ENCODE measurements around the gene PBX1. TPM values are rescaled to one million over a fixed set of nuclear protein-coding genes. Genes with fewer than 3 reads are reported as not detected.

Gene PBX1
- total RNA-seq, 1 experiment from 2014 or later = 9.8 TPM

- ATAC-seq (no peak), DNase-seq (no peak)
- CTCF ChIA-PET = no interaction called here
- no peaks in the 10 kb centered on the region for H3F3A ChIP-seq (ENCODE audit: low read length, unreplicated experiment)
- intact Hi-C loops (cut with micrococcal nuclease) = no loop called here
- H3K9me2 ChIP-seq (replicated peaks; ENCODE audit: low read length) = no peaks in the 10 kb centered on the region
- H3K27me3 ChIP-seq (ENCODE audit: low read length) = no peaks in the 10 kb centered on the region
- no peak overlapping the region for H3K9ac ChIP-seq (ENCODE audit: low read length)
- POLR2A ChIA-PET (ENCODE audit: unreplicated experiment) = no interaction called here
- peaks cover 26% of the 10 kb centered on the region for H3K4me1 ChIP-seq (ENCODE audit: insufficient read depth, low read length)
- H4K20me1 ChIP-seq (ENCODE audit: low read length) = no peaks in the 10 kb centered on the region
- H3K9me3 ChIP-seq (ENCODE audit: low read length) = no peaks in the 10 kb centered on the region
- no peak overlapping the region for H2AFZ ChIP-seq (ENCODE audit: low read length)
- H3K4me3 ChIP-seq (ENCODE audit: low read length) = no peak overlapping the region
- no peaks in the 10 kb centered on the region for H3K79me2 ChIP-seq (ENCODE audit: low read length)
- H3K36me3 ChIP-seq (ENCODE audit: low read depth, low read length) = no peaks in the 10 kb centered on the region
- BruUV-seq (replicated peaks) = no TSS peak
- no peak overlapping the region for H3K27ac ChIP-seq (ENCODE audit: low read length)
- no peak for TF ChIP-seq EZH2 (IDR thresholded peaks at IDR 0.05; ENCODE audit: low read length, unreplicated experiment)
- TF ChIP-seq CTCF (conservative IDR thresholded peaks at IDR 0.05; ENCODE audit: low read depth, low read length) = no peak
- no peak for TF ChIP-seq EZH2phosphoT487 (IDR thresholded peaks at IDR 0.05; ENCODE audit: borderline replicate concordance, low read length)
- H3K4me2 ChIP-seq (ENCODE audit: low read length) = no peak overlapping the region
Measured at GRCh38 chr1:164701189-164701761, 142.3 kb downstream of the PBX1 start.

- Histone ChIP-seq H3K79me2 (ENCODE audit: low read length) (no peaks in the 10 kb centered on the region), H3K27ac (ENCODE audit: low read length) (no peak overlapping the region), H3K9me3 (ENCODE audit: low read length) (no peaks in the 10 kb centered on the region), H3K4me2 (ENCODE audit: low read length) (no peak overlapping the region), H3K36me3 (ENCODE audit: low read depth, low read length) (no peaks in the 10 kb centered on the region), H3K27me3 (ENCODE audit: low read length) (no peaks in the 10 kb centered on the region), H3K4me3 (ENCODE audit: low read length) (no peak overlapping the region), H3K4me1 (ENCODE audit: insufficient read depth, low read length) (peaks cover 30% of the 10 kb centered on the region), H4K20me1 (ENCODE audit: low read length) (no peaks in the 10 kb centered on the region), H2AFZ (ENCODE audit: low read length) (no peak overlapping the region), H3F3A (ENCODE audit: low read length, unreplicated experiment) (peaks cover 5% of the 10 kb centered on the region), H3K9ac (ENCODE audit: low read length) (no peak overlapping the region), H3K9me2 (replicated peaks; ENCODE audit: low read length) (no peaks in the 10 kb centered on the region)
- no TSS peak for BruUV-seq (replicated peaks)
- POLR2A ChIA-PET (ENCODE audit: unreplicated experiment) = interaction anchor here (0.7 kb wide), 1 partner anchor 96 kb away, joined by 5 read pairs; no protein-coding TSS in a partner anchor
- intact Hi-C loops (cut with micrococcal nuclease) = no loop called here
- TF ChIP-seq CTCF (conservative IDR thresholded peaks at IDR 0.05; ENCODE audit: low read depth, low read length) = no peak
- no peak for TF ChIP-seq EZH2phosphoT487 (IDR thresholded peaks at IDR 0.05; ENCODE audit: borderline replicate concordance, low read length)
- TF ChIP-seq EZH2 (IDR thresholded peaks at IDR 0.05; ENCODE audit: low read length, unreplicated experiment) = no peak
- ATAC-seq (peak; percentile 21; the same call in 1 of the 2 replicates), DNase-seq (peak; percentile 55)
- CTCF ChIA-PET = no interaction called here
Measured at GRCh38 chr1:164702216-164702615, 143.2 kb downstream of the PBX1 start.

GRCh38 chr1:164702664-164703063 lies 143.7 kb downstream of the PBX1 start:
- DNase-seq = no peak
- intact Hi-C loops (cut with micrococcal nuclease) = no loop called here
- Histone ChIP-seq H3K27ac (ENCODE audit: low read length) (no peak overlapping the region), H3K4me3 (ENCODE audit: low read length) (no peak overlapping the region), H4K20me1 (ENCODE audit: low read length) (no peaks in the 10 kb centered on the region), H2AFZ (ENCODE audit: low read length) (no peak overlapping the region), H3K27me3 (ENCODE audit: low read length) (no peaks in the 10 kb centered on the region), H3K9ac (ENCODE audit: low read length) (no peak overlapping the region), H3F3A (ENCODE audit: low read length, unreplicated experiment) (peaks cover 9% of the 10 kb centered on the region), H3K9me3 (ENCODE audit: low read length) (no peaks in the 10 kb centered on the region), H3K9me2 (replicated peaks; ENCODE audit: low read length) (no peaks in the 10 kb centered on the region), H3K79me2 (ENCODE audit: low read length) (no peaks in the 10 kb centered on the region), H3K4me2 (ENCODE audit: low read length) (no peak overlapping the region), H3K36me3 (ENCODE audit: low read depth, low read length) (no peaks in the 10 kb centered on the region), H3K4me1 (ENCODE audit: insufficient read depth, low read length) (peaks cover 34% of the 10 kb centered on the region)
- no peak for ATAC-seq
- no TSS peak for BruUV-seq (replicated peaks)
- TF ChIP-seq EZH2 (IDR thresholded peaks at IDR 0.05; ENCODE audit: low read length, unreplicated experiment) = no peak
- TF ChIP-seq CTCF (conservative IDR thresholded peaks at IDR 0.05; ENCODE audit: low read depth, low read length) = no peak
- no peak for TF ChIP-seq EZH2phosphoT487 (IDR thresholded peaks at IDR 0.05; ENCODE audit: borderline replicate concordance, low read length)
- ChIA-PET CTCF (no interaction called here), POLR2A (ENCODE audit: unreplicated experiment) (no interaction called here)
